Upper lobe of left lung (tissue), 4 donors: Measurements from ENCODE around the gene KRT78.

Source experiments
- EP300 ChIP-seq, 4 donors: sonication (generic); formaldehyde crosslinking; IDR thresholded peaks; one replicate each; pipeline ENCODE4 v1.5.1; 2017; ENCODE audit warnings: antibody characterized with exemption in 4 of 4, control low read depth in 2 of 4
- POLR2A ChIP-seq, 4 donors: fragments of 450-650 bp; IDR thresholded peaks; one replicate each; pipeline ENCODE4 v1.5.1; 2016 to 2017; ENCODE audit warnings: antibody characterized with exemption in 4 of 4, mild to moderate bottlenecking in 2 of 4
- TF ChIP-seq, protein P1 (sequence below), 6 experiments: fragments of 450-650 bp in 4 of 6; fragments of 200-600 bp in 2 of 6; sonication (generic) in 2 of 6; IDR thresholded peaks; one replicate each; pipeline ENCODE4 v1.5.1; 2016 to 2019; ENCODE audit warnings: antibody characterized with exemption in 6 of 6

GRCh38 chr12:52813885-52814709, 34.7 kb downstream of the KRT78 start, which contains the start of gene KRT4:
- TF ChIP-seq, protein P1, sequence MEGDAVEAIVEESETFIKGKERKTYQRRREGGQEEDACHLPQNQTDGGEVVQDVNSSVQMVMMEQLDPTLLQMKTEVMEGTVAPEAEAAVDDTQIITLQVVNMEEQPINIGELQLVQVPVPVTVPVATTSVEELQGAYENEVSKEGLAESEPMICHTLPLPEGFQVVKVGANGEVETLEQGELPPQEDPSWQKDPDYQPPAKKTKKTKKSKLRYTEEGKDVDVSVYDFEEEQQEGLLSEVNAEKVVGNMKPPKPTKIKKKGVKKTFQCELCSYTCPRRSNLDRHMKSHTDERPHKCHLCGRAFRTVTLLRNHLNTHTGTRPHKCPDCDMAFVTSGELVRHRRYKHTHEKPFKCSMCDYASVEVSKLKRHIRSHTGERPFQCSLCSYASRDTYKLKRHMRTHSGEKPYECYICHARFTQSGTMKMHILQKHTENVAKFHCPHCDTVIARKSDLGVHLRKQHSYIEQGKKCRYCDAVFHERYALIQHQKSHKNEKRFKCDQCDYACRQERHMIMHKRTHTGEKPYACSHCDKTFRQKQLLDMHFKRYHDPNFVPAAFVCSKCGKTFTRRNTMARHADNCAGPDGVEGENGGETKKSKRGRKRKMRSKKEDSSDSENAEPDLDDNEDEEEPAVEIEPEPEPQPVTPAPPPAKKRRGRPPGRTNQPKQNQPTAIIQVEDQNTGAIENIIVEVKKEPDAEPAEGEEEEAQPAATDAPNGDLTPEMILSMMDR (IDR thresholded peaks at IDR 0.05): no peak
- TF ChIP-seq POLR2A (IDR thresholded peaks at IDR 0.05) (no peak), EP300 (IDR thresholded peaks at IDR 0.05) (no peak)
